HepG2 (cell line): ENCODE data around the gene PKIB. TPM values are rescaled to one million over a fixed set of nuclear protein-coding genes. Genes with fewer than 3 reads are reported as not detected.

ENCODE experiments used
- ATAC-seq: fragments of 200-7000 bp; cut with Tn5 transposase; 3 replicates; pipeline ENCODE4 v1.9.1; 2020; ENCODE audit warnings: mild to moderate bottlenecking, moderate library complexity
- BruUV-seq: library from RNA; stranded (reverse); fragments of 400-500 nt; replicated peaks from 2 replicates; lab custom pipeline; 2021; lab: Mats Ljungman, UMichigan
- CTCF ChIA-PET: fragments of 300-600 bp; formaldehyde crosslinking; extraction: SDS; loops from one replicate; lab custom pipeline; 2021; ENCODE audit warnings: low total read pairs, inconsistent platforms, low intra/inter-chr PET ratio; lab: Yijun Ruan, JAX
- POLR2A ChIA-PET: fragments of 350-600 bp; sonication (Branson Sonifier 250); formaldehyde crosslinking; loops from one replicate; lab custom pipeline; 2020; ENCODE audit warnings: antibody characterized with exemption, inconsistent platforms; lab: Yijun Ruan, JAX
- DNase-seq: peaks from one replicate; pipeline ENCODE4 v3.0.0-alpha.2; 2015; ENCODE audit warnings: low spot score
- FAIRE-seq: peaks from 3 replicates; lab custom pipeline; 2011; peaks lifted over from hg19 to GRCh38; lab: Jason Lieb, UNC
- H2AFZ ChIP-seq: one replicate; pipeline ENCODE4 v1.6.1; 2011; ENCODE audit warnings: low read length, inconsistent platforms
- H3K27ac ChIP-seq: fragments of 300-600 bp; 3 replicates; pipeline ENCODE4 v1.8.0; 2011; ENCODE audit warnings: mixed run types, mild to moderate bottlenecking, mixed read lengths, low read length, inconsistent platforms; ENCODE audit not compliant: insufficient read depth; ENCODE audit errors: extremely low read length
- H3K27me3 ChIP-seq, 2 experiments: fragments of 200-600 bp in 1 of 2; 2 replicates in 1 of 2; 3 replicates in 1 of 2; pipeline versions ENCODE4 v1.6.0 to v1.8.0; 2011; ENCODE audit warnings: low read length in 2 of 2, mild to moderate bottlenecking in 2 of 2, moderate library complexity in 2 of 2, inconsistent platforms in 1 of 2; ENCODE audit not compliant: insufficient read depth in 2 of 2, control insufficient read depth in 1 of 2
- H3K36me3 ChIP-seq, 2 experiments: fragments of 200-600 bp in 1 of 2; replicated peaks in 1 of 2; 2 replicates in 1 of 2; 3 replicates in 1 of 2; pipeline versions ENCODE4 v1.5.1 to v1.8.0; 2011; ENCODE audit warnings: low read length in 2 of 2, inconsistent platforms in 1 of 2; ENCODE audit not compliant: insufficient read depth in 2 of 2, control insufficient read depth in 1 of 2
- H3K4me1 ChIP-seq: 2 replicates; pipeline ENCODE4 v1.5.1; 2012; ENCODE audit warnings: low read length, inconsistent platforms; ENCODE audit not compliant: insufficient read depth
- H3K4me2 ChIP-seq: 2 replicates; pipeline ENCODE4 v1.6.0; 2011; ENCODE audit warnings: low read depth, low read length, inconsistent platforms
- H3K4me3 ChIP-seq, 3 experiments: fragments of 200-600 bp in 1 of 3; sonication (generic), shearing (Covaris generic) in 1 of 3; replicated peaks in 1 of 3; 2 replicates each; pipeline ENCODE4 v1.5.1; 2011 to 2016; ENCODE audit warnings: low read length in 3 of 3, inconsistent platforms in 2 of 3, low read depth in 2 of 3, mild to moderate bottlenecking in 2 of 3, control low read depth in 1 of 3, mixed read lengths in 1 of 3; ENCODE audit not compliant: insufficient read depth in 1 of 3
- H3K79me2 ChIP-seq: one replicate; pipeline ENCODE4 v1.6.1; 2011; ENCODE audit warnings: low read length, inconsistent platforms; ENCODE audit not compliant: insufficient read depth
- H3K9ac ChIP-seq: 2 replicates; pipeline ENCODE4 v1.6.0; 2011; ENCODE audit warnings: mild to moderate bottlenecking, low read depth, low read length, inconsistent platforms; ENCODE audit not compliant: insufficient read depth
- H3K9me3 ChIP-seq: 2 replicates; pipeline ENCODE4 v1.5.1; 2012; ENCODE audit warnings: mild to moderate bottlenecking, low read length
- H4K20me1 ChIP-seq: 2 replicates; pipeline ENCODE4 v1.6.0; 2011; ENCODE audit warnings: inconsistent platforms, mild to moderate bottlenecking, low read length, moderate library complexity; ENCODE audit not compliant: insufficient read depth
- NKX3-1 ChIP-seq: sonication (generic); formaldehyde crosslinking; IDR thresholded peaks from 2 replicates; pipeline ENCODE4 v1.5.0; 2020; ENCODE audit warnings: missing genetic modification reagents
- RAD21 ChIP-seq: fragments of 450-650 bp; formaldehyde crosslinking; IDR thresholded peaks from 2 replicates; pipeline ENCODE4 v1.5.0; 2020; ENCODE audit warnings: mild to moderate bottlenecking
- SMC3 ChIP-seq: IDR thresholded peaks from 2 replicates; pipeline ENCODE4 v1.6.1; 2011; ENCODE audit warnings: low read length, improper control_type of control experiment
- STAG1 ChIP-seq: sonication (generic); formaldehyde crosslinking; IDR thresholded peaks from 2 replicates; pipeline ENCODE4 v1.4.0; 2020; ENCODE audit warnings: missing genetic modification reagents
- ZBTB8A ChIP-seq: sonication (generic); formaldehyde crosslinking; IDR thresholded peaks from 2 replicates; pipeline ENCODE4 v1.4.0; 2020; ENCODE audit warnings: mild to moderate bottlenecking, low read depth, missing genetic modification reagents, borderline replicate concordance
- ZNF282 ChIP-seq: fragments of 450-650 bp; IDR thresholded peaks from 2 replicates; pipeline ENCODE4 v1.6.1; 2018; ENCODE audit not compliant: partially characterized antibody
- WGBS: methylation state at CpG from one replicate; pipeline ENCODE4 v1.1.6; 2017; ENCODE audit warnings: low lambda C conversion rate; 5-methylcytosine and 5-hydroxymethylcytosine counted together
- in situ Hi-C: cut with HindIII; loops from 2 replicates; pipeline ENCODE4 v1.10.0; 2017; ENCODE audit warnings: low pct_unique_long_range_greater_than_20kb; ENCODE audit not compliant: extremely low pct_ligation_motif_present
- intact Hi-C: fragments of 100-400 bp; cut with micrococcal nuclease; formaldehyde crosslinking; loops from one replicate; pipeline ENCODE4 v1.10.0; 2022; ENCODE audit not compliant: unreplicated experiment
- polyA plus RNA-seq, 8 experiments: library from polyadenylated mRNA; depleted of rRNA in 3 of 8; stranded (reverse) in 7 of 8; unstranded in 1 of 8; fragments of >200 nt; fragmentation: Illumina TruSeq in 4 of 8; extraction: Trizol in 4 of 8; gene quantifications; 2 replicates each; pipeline versions ENCODE4 v1.2.1 to v1.2.3, GENCODE V29; 2011 to 2016; ENCODE audit warnings: low read depth in 4 of 8, missing spikeins in 1 of 8, mixed read lengths in 1 of 8; ENCODE audit not compliant: insufficient read depth in 1 of 8
- total RNA-seq, 5 experiments: library from RNA; depleted of rRNA; stranded (reverse); fragments of >200 nt; fragmentation: Illumina TruSeq; extraction: Trizol; gene quantifications; 2 replicates each; pipeline ENCODE4 v1.2.3, GENCODE V29; 2016; ENCODE audit warnings: low read depth in 1 of 5
- TF ChIP-seq, protein P1 (sequence below): sonication (generic); formaldehyde crosslinking; IDR thresholded peaks from 2 replicates; pipeline ENCODE4 v1.5.0; 2020; ENCODE audit warnings: mild to moderate bottlenecking, missing genetic modification reagents, moderate library complexity
- TF ChIP-seq, protein P2 (sequence below): IDR thresholded peaks from 2 replicates; pipeline ENCODE4 v1.6.1; 2012; ENCODE audit warnings: low read depth, low read length, improper control_type of control experiment

The PKIB gene
- total and polyA plus RNA-seq, 2 of the 13 experiments (the other 11 are each of a cell fraction or from before 2014, with no cell fraction given): 1.4 to 1.5 TPM

DNA sequence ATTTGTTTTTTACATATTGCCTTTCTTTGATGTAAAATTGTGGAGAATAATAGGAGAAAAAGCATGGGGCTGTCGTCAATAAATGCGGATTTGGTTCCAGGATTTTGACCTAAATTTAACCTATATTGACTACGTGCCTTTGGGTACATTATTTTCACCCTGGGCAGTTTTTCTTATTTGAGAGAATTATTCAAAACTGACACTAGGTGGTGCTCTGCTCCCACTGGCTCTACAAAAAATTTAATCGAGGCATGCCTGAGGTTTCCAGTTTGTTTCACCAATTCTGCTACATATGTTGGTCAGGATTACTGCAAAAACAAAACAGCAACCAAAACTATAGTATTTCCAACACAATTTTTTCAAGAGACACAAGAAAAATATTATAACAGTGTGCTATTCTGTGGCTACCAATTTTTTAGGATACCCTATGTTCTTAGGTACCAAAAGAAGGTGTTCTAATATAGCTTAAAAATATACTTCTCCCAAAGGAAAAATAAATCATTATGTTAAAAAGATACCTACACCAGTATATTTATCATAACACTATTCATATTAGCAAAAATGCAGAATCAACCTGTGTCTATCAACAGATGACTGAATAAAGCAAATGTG is 120.7 kb downstream of the PKIB start:
- ATAC-seq: peak; percentile 71
- H3K4me1 ChIP-seq: no peaks in the 10 kb centered on the region
- H3K36me3 ChIP-seq: no peaks in the 10 kb centered on the region
- H3K9me3 ChIP-seq: no peaks in the 10 kb centered on the region
- peaks cover 0 to 11% of the 10 kb centered on the region in 2 experiments; a peak in 2 of 5 replicates for H3K27me3 ChIP-seq
- H3K79me2 ChIP-seq: no peaks in the 10 kb centered on the region
- H4K20me1 ChIP-seq: no peaks in the 10 kb centered on the region
- TF ChIP-seq SMC3 (peak; percentile 88), RAD21 (CRISPR knock-in tag) (peak; percentile 84), ZBTB8A (CRISPR knock-in tag) (no peak), STAG1 (peak; percentile 97), NKX3-1 (CRISPR knock-in tag) (no peak), ZNF282 (no peak)
- TF ChIP-seq, protein P1, sequence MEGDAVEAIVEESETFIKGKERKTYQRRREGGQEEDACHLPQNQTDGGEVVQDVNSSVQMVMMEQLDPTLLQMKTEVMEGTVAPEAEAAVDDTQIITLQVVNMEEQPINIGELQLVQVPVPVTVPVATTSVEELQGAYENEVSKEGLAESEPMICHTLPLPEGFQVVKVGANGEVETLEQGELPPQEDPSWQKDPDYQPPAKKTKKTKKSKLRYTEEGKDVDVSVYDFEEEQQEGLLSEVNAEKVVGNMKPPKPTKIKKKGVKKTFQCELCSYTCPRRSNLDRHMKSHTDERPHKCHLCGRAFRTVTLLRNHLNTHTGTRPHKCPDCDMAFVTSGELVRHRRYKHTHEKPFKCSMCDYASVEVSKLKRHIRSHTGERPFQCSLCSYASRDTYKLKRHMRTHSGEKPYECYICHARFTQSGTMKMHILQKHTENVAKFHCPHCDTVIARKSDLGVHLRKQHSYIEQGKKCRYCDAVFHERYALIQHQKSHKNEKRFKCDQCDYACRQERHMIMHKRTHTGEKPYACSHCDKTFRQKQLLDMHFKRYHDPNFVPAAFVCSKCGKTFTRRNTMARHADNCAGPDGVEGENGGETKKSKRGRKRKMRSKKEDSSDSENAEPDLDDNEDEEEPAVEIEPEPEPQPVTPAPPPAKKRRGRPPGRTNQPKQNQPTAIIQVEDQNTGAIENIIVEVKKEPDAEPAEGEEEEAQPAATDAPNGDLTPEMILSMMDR: peak; percentile 78
- TF ChIP-seq, protein P2, sequence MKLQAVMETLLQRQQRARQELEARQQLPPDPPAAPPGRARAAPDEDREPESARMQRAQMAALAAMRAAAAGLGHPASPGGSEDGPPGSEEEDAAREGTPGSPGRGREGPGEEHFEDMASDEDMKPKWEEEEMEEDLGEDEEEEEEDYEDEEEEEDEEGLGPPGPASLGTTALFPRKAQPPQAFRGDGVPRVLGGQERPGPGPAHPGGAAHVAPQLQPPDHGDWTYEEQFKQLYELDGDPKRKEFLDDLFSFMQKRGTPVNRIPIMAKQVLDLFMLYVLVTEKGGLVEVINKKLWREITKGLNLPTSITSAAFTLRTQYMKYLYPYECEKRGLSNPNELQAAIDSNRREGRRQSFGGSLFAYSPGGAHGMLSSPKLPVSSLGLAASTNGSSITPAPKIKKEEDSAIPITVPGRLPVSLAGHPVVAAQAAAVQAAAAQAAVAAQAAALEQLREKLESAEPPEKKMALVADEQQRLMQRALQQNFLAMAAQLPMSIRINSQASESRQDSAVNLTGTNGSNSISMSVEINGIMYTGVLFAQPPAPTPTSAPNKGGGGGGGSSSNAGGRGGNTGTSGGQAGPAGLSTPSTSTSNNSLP: peak; percentile 72; the same call in 1 of the 2 replicates
- H3K4me2 ChIP-seq: no peak overlapping the region
- CTCF ChIA-PET: interaction anchor here (1.1 to 4.9 kb wide), 4 partner anchors 40 to 586 kb away, joined by 3 to 119 read pairs (median 3); no protein-coding TSS in a partner anchor
- no peak overlapping the region for H2AFZ ChIP-seq
- POLR2A ChIA-PET: no interaction called here
- in situ Hi-C loops (loop anchor here (25.0 kb wide), 1 partner anchor 581 kb away; no protein-coding TSS in a partner anchor), intact Hi-C loops (loop anchor here (1.0 to 5.0 kb wide), 4 partner anchors 40 to 651 kb away; no protein-coding TSS in a partner anchor)
- no peak overlapping the region for H3K27ac ChIP-seq
- peak; percentile 46 for FAIRE-seq
- H3K9ac ChIP-seq: no peak overlapping the region
- no TSS peak for BruUV-seq
- WGBS: 2% methylated on average over 4 of the region's 4 CpGs
- peak; percentile 41 for DNase-seq
- no peak overlapping the region for H3K4me3 ChIP-seq
